ENCODE results near the gene COL9A3.

DNA sequence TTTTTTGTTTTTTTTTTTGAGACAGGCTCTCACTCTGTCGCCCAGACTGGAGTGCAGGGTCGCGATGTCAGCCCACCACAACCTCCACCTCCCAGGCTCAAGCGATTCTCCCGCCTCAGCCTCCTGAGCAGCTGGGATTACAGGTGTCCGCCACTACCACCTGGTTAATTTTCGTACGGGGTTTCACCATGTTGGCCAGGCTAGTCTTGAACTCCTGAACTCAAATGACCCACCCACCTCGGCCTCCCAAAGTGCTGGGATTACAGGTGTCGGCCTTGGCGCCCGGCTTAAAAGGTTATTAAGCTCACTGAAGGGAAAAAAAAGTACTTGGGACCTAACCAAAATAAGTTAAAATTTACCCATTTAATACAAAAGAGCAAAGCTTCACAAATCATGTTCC lies 42.9 kb downstream of the COL9A3 start:
- TF ChIP-seq POLR2AphosphoS5 (IDR thresholded peaks at IDR 0.05), result no peak
- TF ChIP-seq, protein P1, sequence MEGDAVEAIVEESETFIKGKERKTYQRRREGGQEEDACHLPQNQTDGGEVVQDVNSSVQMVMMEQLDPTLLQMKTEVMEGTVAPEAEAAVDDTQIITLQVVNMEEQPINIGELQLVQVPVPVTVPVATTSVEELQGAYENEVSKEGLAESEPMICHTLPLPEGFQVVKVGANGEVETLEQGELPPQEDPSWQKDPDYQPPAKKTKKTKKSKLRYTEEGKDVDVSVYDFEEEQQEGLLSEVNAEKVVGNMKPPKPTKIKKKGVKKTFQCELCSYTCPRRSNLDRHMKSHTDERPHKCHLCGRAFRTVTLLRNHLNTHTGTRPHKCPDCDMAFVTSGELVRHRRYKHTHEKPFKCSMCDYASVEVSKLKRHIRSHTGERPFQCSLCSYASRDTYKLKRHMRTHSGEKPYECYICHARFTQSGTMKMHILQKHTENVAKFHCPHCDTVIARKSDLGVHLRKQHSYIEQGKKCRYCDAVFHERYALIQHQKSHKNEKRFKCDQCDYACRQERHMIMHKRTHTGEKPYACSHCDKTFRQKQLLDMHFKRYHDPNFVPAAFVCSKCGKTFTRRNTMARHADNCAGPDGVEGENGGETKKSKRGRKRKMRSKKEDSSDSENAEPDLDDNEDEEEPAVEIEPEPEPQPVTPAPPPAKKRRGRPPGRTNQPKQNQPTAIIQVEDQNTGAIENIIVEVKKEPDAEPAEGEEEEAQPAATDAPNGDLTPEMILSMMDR (IDR thresholded peaks at IDR 0.05), result no peak
